GM08714 (cell line): ENCODE results near the gene PIGZ.

Experiments
- H3K4me3 ChIP-seq: fragments of 200-500 bp; sonication (Bioruptor generic); 2 replicates; pipeline ENCODE4 v1.5.1; 2014; ENCODE audit warnings: mild to moderate bottlenecking, low read length, inconsistent platforms
- ZNF274 ChIP-seq: IDR thresholded peaks from 2 replicates; pipeline ENCODE4 v1.6.1; 2012; ENCODE audit warnings: mild to moderate bottlenecking, low read depth, low read length

Gene PIGZ

GRCh38 chr3:196995027-196995426 lies 26.4 kb upstream of the PIGZ start:
- no peak for TF ChIP-seq ZNF274
- no peak overlapping the region for H3K4me3 ChIP-seq

- TF ChIP-seq ZNF274: no peak
- no peak overlapping the region for H3K4me3 ChIP-seq
Observed at GRCh38 chr3:196994056-196994455, 25.4 kb upstream of the PIGZ start.

DNA sequence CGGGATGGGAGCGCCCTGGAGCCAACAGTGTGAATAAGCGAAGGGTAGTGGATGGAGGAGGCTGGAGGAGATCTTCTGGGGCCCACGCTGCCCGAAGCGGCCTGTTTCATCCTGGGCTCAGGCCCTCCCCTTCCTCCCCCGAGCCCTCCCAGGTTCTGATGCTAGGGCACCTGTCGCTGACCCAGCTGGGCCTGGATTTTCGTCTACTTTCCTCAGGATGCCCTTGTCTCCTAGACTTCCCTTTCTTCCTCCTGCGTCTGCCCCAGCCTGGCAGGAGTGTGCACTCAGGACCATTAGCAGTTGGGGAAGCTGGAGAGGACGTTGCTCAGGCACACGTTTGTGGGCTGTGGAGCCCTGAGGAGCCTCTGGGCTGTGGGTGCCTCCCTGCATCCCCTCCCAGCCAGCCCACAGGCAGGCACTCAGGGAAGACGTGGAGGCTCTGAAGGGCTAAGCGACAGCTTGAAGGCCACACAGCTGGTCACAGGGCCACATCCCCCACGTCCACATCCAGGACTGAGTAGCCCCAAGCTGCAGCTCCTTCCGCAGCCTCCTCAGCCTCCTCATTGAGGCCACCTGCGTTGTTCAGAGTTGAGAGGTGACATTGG lies 23.9 kb upstream of the PIGZ start:
- H3K4me3 ChIP-seq: no peak overlapping the region
- TF ChIP-seq ZNF274: no peak

GRCh38 chr3:196991581-196992460 lies 23.2 kb upstream of the PIGZ start:
- TF ChIP-seq ZNF274: no peak
- no peak overlapping the region for H3K4me3 ChIP-seq

DNA sequence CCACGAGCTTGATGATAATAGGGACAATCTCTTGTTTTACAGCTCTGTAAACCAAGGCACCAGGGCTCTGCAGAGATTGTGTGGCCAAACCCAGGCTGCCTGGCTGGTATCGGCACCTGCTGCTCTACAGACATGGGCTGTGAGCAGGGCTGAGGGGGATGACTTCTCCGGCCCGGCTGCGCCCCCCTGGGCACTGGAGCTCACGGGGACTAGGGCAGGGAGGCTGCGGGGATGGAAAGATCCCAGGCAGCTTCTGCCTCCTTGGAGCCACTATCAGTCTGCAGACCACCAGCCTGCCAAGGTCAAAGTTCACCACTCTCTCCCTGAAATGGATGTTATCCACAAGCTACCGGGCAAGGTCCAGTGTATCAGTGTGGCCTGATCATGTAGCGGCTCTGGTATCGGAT lies 22.0 kb upstream of the PIGZ start:
- TF ChIP-seq ZNF274: no peak
- H3K4me3 ChIP-seq: no peak overlapping the region

DNA sequence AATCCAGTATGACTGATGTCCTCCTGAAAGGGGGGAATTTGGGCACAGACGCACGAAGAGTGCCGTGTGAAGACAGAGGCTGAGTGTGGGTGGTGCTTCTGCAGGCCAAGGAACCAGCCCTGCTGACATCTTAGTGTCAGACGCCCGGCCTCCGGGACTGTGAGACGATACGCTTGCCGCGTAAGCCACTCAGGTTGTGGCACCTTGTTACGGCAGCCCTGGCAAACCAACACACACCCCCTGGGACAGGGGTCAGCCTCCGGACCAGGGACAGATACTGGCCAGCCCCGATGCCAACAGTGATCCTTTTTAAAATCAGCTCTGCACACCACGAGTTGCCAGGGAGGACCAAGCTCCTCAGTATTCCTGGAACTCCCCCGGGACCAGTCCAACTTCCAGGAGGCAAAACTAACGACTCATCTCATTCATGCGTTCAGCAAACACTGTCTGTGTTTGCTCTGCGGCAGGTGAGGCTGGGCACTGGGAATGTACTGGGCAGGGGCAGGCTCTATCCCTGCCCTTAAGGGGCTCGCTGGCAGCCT lies 21.2 kb upstream of the PIGZ start:
- no peak overlapping the region for H3K4me3 ChIP-seq
- TF ChIP-seq ZNF274: no peak

GRCh38 chr3:196988241-196989029 lies 19.8 kb upstream of the PIGZ start:
- H3K4me3 ChIP-seq: no peak overlapping the region
- TF ChIP-seq ZNF274: no peak

- no peak for TF ChIP-seq ZNF274
- H3K4me3 ChIP-seq: no peak overlapping the region
Observed at GRCh38 chr3:196987022-196987421, 18.4 kb upstream of the PIGZ start.

- no peak overlapping the region for H3K4me3 ChIP-seq
- TF ChIP-seq ZNF274: no peak
Observed at GRCh38 chr3:196985954-196986885, 17.6 kb upstream of the PIGZ start.

GRCh38 chr3:196985298-196985697 lies 16.7 kb upstream of the PIGZ start:
- TF ChIP-seq ZNF274: no peak
- no peak overlapping the region for H3K4me3 ChIP-seq

- TF ChIP-seq ZNF274: no peak
- no peak overlapping the region for H3K4me3 ChIP-seq
Observed at GRCh38 chr3:196983186-196983585, 14.6 kb upstream of the PIGZ start.

GRCh38 chr3:196981657-196982056 lies 13.0 kb upstream of the PIGZ start:
- TF ChIP-seq ZNF274: no peak

GRCh38 chr3:196979545-196979944 lies 10.9 kb upstream of the PIGZ start:
- no peak for TF ChIP-seq ZNF274
- no peak overlapping the region for H3K4me3 ChIP-seq

More at GRCh38 chr3:196981657-196982056, 13.0 kb upstream of the PIGZ start:
- H3K4me3 ChIP-seq: no peak overlapping the region
